ENCODE results near the gene HOXA6. TPM values are rescaled to one million over a fixed set of nuclear protein-coding genes. Genes with fewer than 3 reads are reported as not detected.

Gene HOXA6
- total RNA-seq, 1 donor = 7.6 TPM

DNA sequence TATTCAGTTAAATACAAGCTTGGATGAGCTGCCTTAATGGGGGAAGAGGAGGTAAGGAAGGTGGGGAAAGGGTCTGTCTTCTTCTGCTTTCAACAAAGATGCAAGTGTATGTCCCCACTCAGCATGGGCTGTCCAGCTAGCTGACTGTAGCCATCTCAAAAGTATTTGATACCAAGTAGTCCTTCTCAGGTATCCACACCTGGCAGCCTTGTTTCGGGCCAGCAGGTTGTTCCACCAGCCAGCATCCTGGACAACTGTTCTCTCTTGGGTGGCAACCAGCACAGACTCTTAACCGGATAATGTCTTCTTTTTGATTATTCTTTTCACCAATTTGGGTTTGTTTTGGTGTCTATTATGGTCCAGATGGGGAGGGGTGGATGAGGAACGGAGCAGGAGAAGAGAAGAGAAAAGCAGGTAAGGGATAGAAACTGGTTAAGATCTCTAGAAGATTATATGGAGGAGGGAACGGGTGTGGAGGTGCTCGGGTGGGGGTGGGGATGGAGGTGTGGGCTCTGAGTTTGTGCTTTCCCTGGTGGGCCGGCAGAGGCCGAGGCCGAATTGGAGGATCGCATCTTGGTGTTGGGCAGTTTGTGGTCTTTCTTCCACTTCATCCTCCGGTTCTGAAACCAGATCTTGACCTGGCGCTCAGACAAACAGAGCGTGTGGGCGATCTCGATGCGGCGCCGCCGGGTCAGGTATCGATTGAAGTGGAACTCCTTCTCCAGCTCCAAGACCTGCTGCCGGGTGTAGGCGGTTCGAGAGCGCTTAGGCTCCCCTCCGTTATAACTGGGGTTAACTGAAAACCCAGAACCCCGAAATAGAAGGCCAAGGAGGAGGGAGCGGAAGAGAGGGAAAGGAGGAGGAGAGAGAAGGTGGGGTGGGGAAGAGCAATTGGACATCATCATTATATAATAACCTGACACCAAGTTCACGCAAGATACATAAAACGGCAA, 18.5 kb downstream of the HOXA6 start:
- no peak overlapping the region for H2AFZ ChIP-seq (ENCODE audit: low read length)
- H3K79me2 ChIP-seq (ENCODE audit: insufficient read depth, low read length) = peaks cover 38% of the 10 kb centered on the region
- no peaks in the 10 kb centered on the region for H3K27me3 ChIP-seq (ENCODE audit: insufficient read depth, low read length)
- peak overlapping the region; percentile 72 for H3K4me2 ChIP-seq (ENCODE audit: insufficient read depth, low read length)
- H4K20me1 ChIP-seq (ENCODE audit: insufficient read depth, low read length) = no peaks in the 10 kb centered on the region
- no peaks in the 10 kb centered on the region for H3K36me3 ChIP-seq (ENCODE audit: insufficient read depth, low read length)
- H3K4me3 ChIP-seq (ENCODE audit: insufficient read depth, low read length) = peak overlapping the region; percentile 76
- TF ChIP-seq, protein P1, sequence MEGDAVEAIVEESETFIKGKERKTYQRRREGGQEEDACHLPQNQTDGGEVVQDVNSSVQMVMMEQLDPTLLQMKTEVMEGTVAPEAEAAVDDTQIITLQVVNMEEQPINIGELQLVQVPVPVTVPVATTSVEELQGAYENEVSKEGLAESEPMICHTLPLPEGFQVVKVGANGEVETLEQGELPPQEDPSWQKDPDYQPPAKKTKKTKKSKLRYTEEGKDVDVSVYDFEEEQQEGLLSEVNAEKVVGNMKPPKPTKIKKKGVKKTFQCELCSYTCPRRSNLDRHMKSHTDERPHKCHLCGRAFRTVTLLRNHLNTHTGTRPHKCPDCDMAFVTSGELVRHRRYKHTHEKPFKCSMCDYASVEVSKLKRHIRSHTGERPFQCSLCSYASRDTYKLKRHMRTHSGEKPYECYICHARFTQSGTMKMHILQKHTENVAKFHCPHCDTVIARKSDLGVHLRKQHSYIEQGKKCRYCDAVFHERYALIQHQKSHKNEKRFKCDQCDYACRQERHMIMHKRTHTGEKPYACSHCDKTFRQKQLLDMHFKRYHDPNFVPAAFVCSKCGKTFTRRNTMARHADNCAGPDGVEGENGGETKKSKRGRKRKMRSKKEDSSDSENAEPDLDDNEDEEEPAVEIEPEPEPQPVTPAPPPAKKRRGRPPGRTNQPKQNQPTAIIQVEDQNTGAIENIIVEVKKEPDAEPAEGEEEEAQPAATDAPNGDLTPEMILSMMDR (IDR thresholded peaks at IDR 0.05; ENCODE audit: extremely low read depth, low read depth, low read length) = no peak
- peak; percentile 53 for DNase-seq (ENCODE audit: insufficient read length, low spot score, missing footprints)
- H3K27ac ChIP-seq (ENCODE audit: low read depth, low read length) = no peak overlapping the region
- H3K4me1 ChIP-seq (ENCODE audit: insufficient read depth, low read length) = peaks cover 15% of the 10 kb centered on the region
- no peaks in the 10 kb centered on the region for H3K9me3 ChIP-seq (ENCODE audit: low read depth, low read length)

DNA sequence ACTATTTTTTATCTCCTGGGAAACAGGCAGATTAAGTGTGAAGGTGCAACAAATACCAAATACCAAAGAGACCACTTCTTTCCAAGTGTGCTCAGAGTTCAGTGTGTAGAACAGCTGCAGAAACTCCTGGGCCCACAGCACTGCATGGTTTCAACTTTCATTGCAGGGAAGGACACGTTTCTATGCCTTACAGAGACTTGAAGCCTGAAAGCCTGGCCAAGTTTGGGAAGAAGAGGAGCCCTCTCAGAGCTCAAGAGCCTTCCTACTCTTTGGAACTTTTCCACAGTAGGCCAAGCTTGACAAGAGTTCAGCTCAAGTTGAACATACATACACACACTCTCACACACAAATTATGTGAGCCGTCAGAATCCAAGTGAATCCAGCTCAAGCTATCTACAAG, 19.5 kb downstream of the HOXA6 start:
- Histone ChIP-seq H3K36me3 (ENCODE audit: insufficient read depth, low read length) (no peaks in the 10 kb centered on the region), H3K9me3 (ENCODE audit: low read depth, low read length) (no peaks in the 10 kb centered on the region), H2AFZ (ENCODE audit: low read length) (no peak overlapping the region), H4K20me1 (ENCODE audit: insufficient read depth, low read length) (no peaks in the 10 kb centered on the region), H3K4me2 (ENCODE audit: insufficient read depth, low read length) (no peak overlapping the region), H3K4me3 (ENCODE audit: insufficient read depth, low read length) (no peak overlapping the region), H3K27me3 (ENCODE audit: insufficient read depth, low read length) (no peaks in the 10 kb centered on the region), H3K27ac (ENCODE audit: low read depth, low read length) (no peak overlapping the region), H3K79me2 (ENCODE audit: insufficient read depth, low read length) (peaks cover 28% of the 10 kb centered on the region), H3K4me1 (ENCODE audit: insufficient read depth, low read length) (peaks cover 11% of the 10 kb centered on the region)
- DNase-seq (ENCODE audit: insufficient read length, low spot score, missing footprints) = peak; percentile 66
- TF ChIP-seq, protein P1 (IDR thresholded peaks at IDR 0.05; ENCODE audit: extremely low read depth, low read depth, low read length) = no peak

DNA sequence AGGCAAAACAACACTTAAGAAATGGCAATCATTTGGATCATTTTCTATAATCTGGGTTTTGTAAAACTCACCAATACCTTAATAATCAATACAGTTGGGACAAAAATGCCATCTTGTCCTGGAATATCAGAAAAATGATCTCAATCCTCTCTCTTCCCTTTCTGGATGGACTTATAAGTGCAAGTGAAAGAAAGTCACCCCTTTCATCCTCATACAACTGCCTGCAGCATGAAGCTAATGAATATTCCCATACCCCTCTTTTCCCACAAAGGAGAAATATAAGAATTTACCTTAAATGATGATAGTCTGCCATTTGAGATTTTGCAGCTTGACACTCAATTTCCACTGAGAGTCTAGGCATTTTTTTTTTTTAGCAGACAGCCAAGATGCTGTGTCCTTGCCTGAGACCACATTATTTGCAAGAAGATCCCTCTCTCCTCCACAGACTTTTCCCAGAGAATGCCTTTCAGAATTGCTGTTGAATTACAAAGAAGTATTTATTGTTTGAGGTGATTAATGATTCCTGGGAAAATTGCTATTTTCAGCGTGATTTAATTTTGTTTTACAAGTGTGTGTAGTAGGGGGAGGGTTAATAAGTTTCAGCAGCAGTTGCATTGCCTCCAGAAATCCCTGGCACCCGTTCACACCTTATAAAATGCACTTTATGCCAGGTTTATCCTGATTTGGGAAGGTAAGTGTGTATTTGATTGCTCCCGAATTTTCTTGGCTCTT, 20.8 kb downstream of the HOXA6 start:
- no peak overlapping the region for H3K27ac ChIP-seq (ENCODE audit: low read depth, low read length)
- peaks cover 17% of the 10 kb centered on the region for H3K79me2 ChIP-seq (ENCODE audit: insufficient read depth, low read length)
- H3K4me1 ChIP-seq (ENCODE audit: insufficient read depth, low read length) = peaks cover 10% of the 10 kb centered on the region
- H4K20me1 ChIP-seq (ENCODE audit: insufficient read depth, low read length) = peaks cover 4% of the 10 kb centered on the region
- H2AFZ ChIP-seq (ENCODE audit: low read length) = no peak overlapping the region
- no peaks in the 10 kb centered on the region for H3K27me3 ChIP-seq (ENCODE audit: insufficient read depth, low read length)
- TF ChIP-seq, protein P1 (IDR thresholded peaks at IDR 0.05; ENCODE audit: extremely low read depth, low read depth, low read length) = no peak
- H3K4me2 ChIP-seq (ENCODE audit: insufficient read depth, low read length) = no peak overlapping the region
- no peak overlapping the region for H3K4me3 ChIP-seq (ENCODE audit: insufficient read depth, low read length)
- H3K9me3 ChIP-seq (ENCODE audit: low read depth, low read length) = no peaks in the 10 kb centered on the region
- H3K36me3 ChIP-seq (ENCODE audit: insufficient read depth, low read length) = peaks cover 5% of the 10 kb centered on the region
- DNase-seq (ENCODE audit: insufficient read length, low spot score, missing footprints) = peak; percentile 21

DNA sequence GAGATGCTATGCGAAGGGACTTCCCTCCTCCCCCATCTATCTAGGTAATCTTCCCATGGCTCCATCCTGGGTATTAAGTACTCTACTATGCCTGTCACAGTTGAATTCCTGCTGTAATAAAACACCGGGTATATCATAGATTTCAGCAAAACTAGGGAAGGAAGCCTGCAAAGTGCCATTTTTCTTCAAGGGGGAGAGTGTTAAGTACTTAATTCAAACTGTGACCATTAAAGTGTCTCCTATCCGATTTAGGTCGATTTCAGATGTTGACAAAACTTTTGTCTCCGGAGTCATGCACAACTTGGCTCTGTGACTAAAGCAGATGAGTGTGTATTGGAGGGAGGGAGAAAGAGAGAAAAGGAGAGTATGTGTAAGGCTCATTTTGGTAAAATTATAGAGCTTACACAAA, 21.6 kb downstream of the HOXA6 start:
- Histone ChIP-seq H3K27me3 (ENCODE audit: insufficient read depth, low read length) (no peaks in the 10 kb centered on the region), H3K4me2 (ENCODE audit: insufficient read depth, low read length) (no peak overlapping the region), H3K9me3 (ENCODE audit: low read depth, low read length) (no peaks in the 10 kb centered on the region), H3K4me1 (ENCODE audit: insufficient read depth, low read length) (peaks cover 4% of the 10 kb centered on the region), H4K20me1 (ENCODE audit: insufficient read depth, low read length) (peaks cover 4% of the 10 kb centered on the region), H3K4me3 (ENCODE audit: insufficient read depth, low read length) (no peak overlapping the region), H3K36me3 (ENCODE audit: insufficient read depth, low read length) (peaks cover 9% of the 10 kb centered on the region), H3K27ac (ENCODE audit: low read depth, low read length) (no peak overlapping the region), H2AFZ (ENCODE audit: low read length) (no peak overlapping the region), H3K79me2 (ENCODE audit: insufficient read depth, low read length) (peaks cover 12% of the 10 kb centered on the region)
- TF ChIP-seq, protein P1 (IDR thresholded peaks at IDR 0.05; ENCODE audit: extremely low read depth, low read depth, low read length) = no peak
- peak; percentile 78 for DNase-seq (ENCODE audit: insufficient read length, low spot score, missing footprints)
